Measurements from ENCODE around the gene OLIG1. TPM values are rescaled to one million over a fixed set of nuclear protein-coding genes. Genes with fewer than 3 reads are reported as not detected.

Gene OLIG1
- total RNA-seq, 1 experiment from 2014 or later, result not detected

DNA sequence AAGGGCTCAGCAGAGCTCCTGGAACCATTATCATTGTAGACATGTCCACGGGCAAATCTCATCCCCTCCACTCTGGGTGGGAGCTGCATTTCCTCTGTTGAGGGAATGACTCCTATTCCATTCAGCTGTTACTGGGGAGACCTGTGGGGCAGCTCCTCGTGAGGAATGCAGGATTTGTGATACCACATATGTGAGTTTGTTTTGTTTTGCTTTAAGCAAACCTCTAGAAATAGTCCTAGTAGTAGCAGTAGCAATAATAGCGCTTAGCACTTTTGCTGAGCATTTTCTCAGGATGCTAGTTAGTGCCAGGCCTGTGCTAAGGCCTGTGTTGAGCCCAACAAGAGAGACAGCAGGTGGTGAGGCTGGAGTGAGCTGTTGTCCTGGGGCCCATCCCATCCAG, 10.8 kb downstream of the OLIG1 start:
- Histone ChIP-seq H3K27me3 (ENCODE audit: insufficient read depth, low read depth) (peaks cover 19% of the 10 kb centered on the region), H3K9me3 (ENCODE audit: insufficient read depth, low read depth) (no peaks in the 10 kb centered on the region), H3K4me3 (no peak overlapping the region), H3K79me2 (ENCODE audit: low read depth) (no peaks in the 10 kb centered on the region), H4K20me1 (ENCODE audit: insufficient read depth) (no peaks in the 10 kb centered on the region), H3K4me1 (replicated peaks; ENCODE audit: insufficient read depth) (no peaks in the 10 kb centered on the region), H3K4me2 (no peak overlapping the region), H3F3A (ENCODE audit: insufficient read depth, low read depth) (no peaks in the 10 kb centered on the region), H3K36me3 (ENCODE audit: low read depth) (no peaks in the 10 kb centered on the region), H2AFZ (no peak overlapping the region), H3K27ac (no peak overlapping the region), H3K9me2 (ENCODE audit: insufficient read depth) (no peaks in the 10 kb centered on the region)
- ChIA-PET CTCF (interaction anchor here (0.6 kb wide), 1 partner anchor 8 kb away, joined by 3 read pairs; no protein-coding TSS in a partner anchor), POLR2A (ENCODE audit: unreplicated experiment) (no interaction called here)
- no TSS peak for BruUV-seq (replicated peaks)
- TF ChIP-seq CTCF (conservative IDR thresholded peaks at IDR 0.05) (no peak), EZH2 (IDR thresholded peaks at IDR 0.05; ENCODE audit: low read depth) (no peak)
- intact Hi-C loops (cut with micrococcal nuclease; ENCODE audit: unreplicated experiment), result no loop called here
- no peak for DNase-seq

- H2AFZ ChIP-seq, result no peak overlapping the region
- no peak overlapping the region for H3K27ac ChIP-seq
- no peaks in the 10 kb centered on the region for H3K9me3 ChIP-seq (ENCODE audit: insufficient read depth, low read depth)
- no peak for TF ChIP-seq CTCF (conservative IDR thresholded peaks at IDR 0.05)
- TF ChIP-seq EZH2 (IDR thresholded peaks at IDR 0.05; ENCODE audit: low read depth), result no peak
- H3F3A ChIP-seq (ENCODE audit: insufficient read depth, low read depth), result no peaks in the 10 kb centered on the region
- no peaks in the 10 kb centered on the region for H3K79me2 ChIP-seq (ENCODE audit: low read depth)
- no peaks in the 10 kb centered on the region for H3K4me1 ChIP-seq (replicated peaks; ENCODE audit: insufficient read depth)
- DNase-seq, result no peak
- no peaks in the 10 kb centered on the region for H3K36me3 ChIP-seq (ENCODE audit: low read depth)
- H3K4me3 ChIP-seq, result no peak overlapping the region
- H3K9me2 ChIP-seq (ENCODE audit: insufficient read depth), result no peaks in the 10 kb centered on the region
- no TSS peak for BruUV-seq (replicated peaks)
- CTCF ChIA-PET, result no interaction called here
- H4K20me1 ChIP-seq (ENCODE audit: insufficient read depth), result no peaks in the 10 kb centered on the region
- POLR2A ChIA-PET (ENCODE audit: unreplicated experiment), result interaction anchor here (0.6 kb wide), 1 partner anchor 9 kb away, joined by 3 read pairs; no protein-coding TSS in a partner anchor
- H3K27me3 ChIP-seq (ENCODE audit: insufficient read depth, low read depth), result peaks cover 61% of the 10 kb centered on the region
- intact Hi-C loops (cut with micrococcal nuclease; ENCODE audit: unreplicated experiment), result no loop called here
- no peak overlapping the region for H3K4me2 ChIP-seq
These were observed 18.4 kb downstream of the OLIG1 start for GRCh38 chr21:33088384-33088783.

DNA sequence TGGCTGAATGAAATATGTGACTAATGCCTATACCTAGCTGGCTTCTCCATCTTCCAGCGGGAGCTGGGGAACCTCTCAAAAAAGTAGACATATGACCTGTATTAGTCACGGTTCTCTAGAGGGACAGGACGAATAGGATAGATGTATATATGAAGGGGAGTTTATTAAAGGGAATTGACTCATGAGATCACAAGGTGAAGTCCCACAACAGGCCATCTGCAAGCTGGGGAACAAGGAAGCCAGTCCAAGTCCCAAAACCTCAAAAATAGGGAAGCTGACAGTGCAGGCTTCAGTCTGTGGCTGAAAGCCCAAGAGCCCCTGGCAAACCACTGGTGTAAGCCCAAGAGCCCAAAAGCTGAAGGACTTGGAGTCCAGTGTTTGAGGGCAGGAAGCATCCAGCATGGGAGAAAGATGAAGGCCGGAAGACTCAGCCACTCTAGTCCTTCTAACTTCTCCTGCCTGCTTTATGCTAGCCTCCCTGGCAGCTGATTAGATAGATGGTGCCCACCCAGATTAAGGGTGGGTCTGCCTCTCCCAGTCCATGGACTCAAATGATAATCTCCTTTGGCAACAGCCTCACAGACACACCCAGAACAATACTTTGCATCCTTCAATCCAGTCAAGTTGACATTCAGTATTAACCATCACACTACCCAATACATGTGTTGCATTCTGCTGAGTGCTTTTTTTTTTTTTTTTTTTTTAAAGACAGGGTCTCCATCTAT, 19.6 kb downstream of the OLIG1 start:
- Histone ChIP-seq H3K27me3 (ENCODE audit: insufficient read depth, low read depth) (peaks cover 58% of the 10 kb centered on the region), H3K4me3 (no peak overlapping the region), H3K4me1 (replicated peaks; ENCODE audit: insufficient read depth) (no peaks in the 10 kb centered on the region), H4K20me1 (ENCODE audit: insufficient read depth) (no peaks in the 10 kb centered on the region), H3K79me2 (ENCODE audit: low read depth) (no peaks in the 10 kb centered on the region), H2AFZ (no peak overlapping the region), H3K9me3 (ENCODE audit: insufficient read depth, low read depth) (no peaks in the 10 kb centered on the region), H3K4me2 (no peak overlapping the region), H3K36me3 (ENCODE audit: low read depth) (no peaks in the 10 kb centered on the region), H3K27ac (no peak overlapping the region), H3K9me2 (ENCODE audit: insufficient read depth) (no peaks in the 10 kb centered on the region), H3F3A (ENCODE audit: insufficient read depth, low read depth) (no peaks in the 10 kb centered on the region)
- intact Hi-C loops (cut with micrococcal nuclease; ENCODE audit: unreplicated experiment), result no loop called here
- no peak for DNase-seq
- BruUV-seq (replicated peaks), result no TSS peak
- ChIA-PET CTCF (no interaction called here), POLR2A (ENCODE audit: unreplicated experiment) (no interaction called here)
- TF ChIP-seq EZH2 (IDR thresholded peaks at IDR 0.05; ENCODE audit: low read depth) (no peak), CTCF (conservative IDR thresholded peaks at IDR 0.05) (no peak)

Data from PC-9 (cell line).